ENCODE measurements around the gene GSG1L.

GSG1L gene

GRCh38 chr16:27851586-27851985, 211.9 kb downstream of the GSG1L start:
- peaks cover 0 to 9% of the 10 kb centered on the region in 2 donors for H3K4me1 ChIP-seq (ENCODE audit: control insufficient read depth in 2 of 2, insufficient read depth in 1 of 2, low read depth in 1 of 2, low read length in 2 of 2)
- no peak overlapping the region for H4K91ac ChIP-seq (ENCODE audit: low read depth, low read length, poor library complexity)
- no peak overlapping the region for H2AFZ ChIP-seq (ENCODE audit: low read length)
- WGBS, 2 donors (ENCODE audit: extremely low coverage in 2 of 2, insufficient read length in 2 of 2, insufficient replicate concordance in 1 of 2), result no CpG with 5 or more reads among the region's 9 CpGs
- H3K4me2 ChIP-seq (ENCODE audit: insufficient read depth, low read length, poor library complexity, severe bottlenecking), result no peak overlapping the region
- H3K4me3 ChIP-seq (ENCODE audit: low read length in 2 of 2), result no peak overlapping the region
- H4K8ac ChIP-seq (ENCODE audit: low read depth, low read length), result no peak overlapping the region
- H3K79me1 ChIP-seq (ENCODE audit: low read depth, low read length), result no peaks in the 10 kb centered on the region
- peak overlapping the region; percentile 27 for H3K9ac ChIP-seq (ENCODE audit: low read depth, low read length, poor library complexity)
- no peak overlapping the region for H3K4ac ChIP-seq (ENCODE audit: low read length)
- peak overlapping the region; percentile 45 for H2BK5ac ChIP-seq (ENCODE audit: low read length)
- H2BK15ac ChIP-seq (ENCODE audit: low read length), result no peak overlapping the region
- no peak overlapping the region for H3K14ac ChIP-seq (ENCODE audit: low read length)
- H2BK120ac ChIP-seq (ENCODE audit: low read depth, low read length), result no peak overlapping the region
- H3K9me3 ChIP-seq (replicated peaks in 1 of 2; ENCODE audit: control insufficient read depth in 2 of 2, insufficient read depth in 1 of 2, low read depth in 1 of 2, low read length in 2 of 2), result no peaks in the 10 kb centered on the region
- no peak overlapping the region for H2AK5ac ChIP-seq (ENCODE audit: low read depth, low read length)
- no peaks in the 10 kb centered on the region for H3K36me3 ChIP-seq (replicated peaks in 1 of 2; ENCODE audit: control insufficient read depth in 2 of 2, insufficient read depth in 2 of 2, low read length in 2 of 2)
- no peak overlapping the region for H2BK12ac ChIP-seq (ENCODE audit: low read length)
- peaks cover 0 to 17% (median 0%) of the 10 kb centered on the region in 3 experiments for H3K27me3 ChIP-seq (ENCODE audit: control insufficient read depth in 3 of 3, insufficient read depth in 3 of 3, low read depth in 1 of 3, low read length in 3 of 3)
- no peak overlapping the region for H3K27ac ChIP-seq (replicated peaks; ENCODE audit: low read length)
- no peak for DNase-seq (ENCODE audit: low spot score)
- no peak overlapping the region for H3K23ac ChIP-seq (ENCODE audit: low read depth, low read length, poor library complexity)
- peak overlapping the region; percentile 41 for H3K18ac ChIP-seq (ENCODE audit: low read length)

GRCh38 chr16:27849621-27850020, 213.9 kb downstream of the GSG1L start:
- Histone ChIP-seq H3K4me2 (ENCODE audit: insufficient read depth, low read length, poor library complexity, severe bottlenecking) (no peak overlapping the region), H3K9ac (ENCODE audit: low read depth, low read length, poor library complexity) (no peak overlapping the region), H3K79me1 (ENCODE audit: low read depth, low read length) (no peaks in the 10 kb centered on the region), H4K8ac (ENCODE audit: low read depth, low read length) (no peak overlapping the region), H3K14ac (ENCODE audit: low read length) (no peak overlapping the region), H2AK5ac (ENCODE audit: low read depth, low read length) (no peak overlapping the region), H2BK120ac (ENCODE audit: low read depth, low read length) (no peak overlapping the region), H3K9me3 (replicated peaks in 1 of 2; ENCODE audit: control insufficient read depth in 2 of 2, insufficient read depth in 1 of 2, low read depth in 1 of 2, low read length in 2 of 2) (no peaks in the 10 kb centered on the region), H3K18ac (ENCODE audit: low read length) (no peak overlapping the region), H3K4me3 (ENCODE audit: low read length in 2 of 2) (no peak overlapping the region), H3K4me1 (ENCODE audit: control insufficient read depth in 2 of 2, insufficient read depth in 1 of 2, low read depth in 1 of 2, low read length in 2 of 2) (peaks cover 6 to 11% of the 10 kb centered on the region in 2 donors), H2BK12ac (ENCODE audit: low read length) (no peak overlapping the region), H3K27me3 (ENCODE audit: control insufficient read depth in 3 of 3, insufficient read depth in 3 of 3, low read depth in 1 of 3, low read length in 3 of 3) (peaks cover 0 to 17% (median 0%) of the 10 kb centered on the region in 3 experiments), H2BK15ac (ENCODE audit: low read length) (no peak overlapping the region), H3K36me3 (replicated peaks in 1 of 2; ENCODE audit: control insufficient read depth in 2 of 2, insufficient read depth in 2 of 2, low read length in 2 of 2) (no peaks in the 10 kb centered on the region), H3K4ac (ENCODE audit: low read length) (no peak overlapping the region), H2BK5ac (ENCODE audit: low read length) (no peak overlapping the region), H3K23ac (ENCODE audit: low read depth, low read length, poor library complexity) (no peak overlapping the region), H4K91ac (ENCODE audit: low read depth, low read length, poor library complexity) (no peak overlapping the region), H3K27ac (replicated peaks; ENCODE audit: low read length) (no peak overlapping the region), H2AFZ (ENCODE audit: low read length) (no peak overlapping the region)
- WGBS, 2 donors (ENCODE audit: extremely low coverage in 2 of 2, insufficient read length in 2 of 2, insufficient replicate concordance in 1 of 2), result no CpG with 5 or more reads among the region's 3 CpGs
- no peak for DNase-seq (ENCODE audit: low spot score)

GRCh38 chr16:27847030-27847550, 216.4 kb downstream of the GSG1L start:
- H3K36me3 ChIP-seq (replicated peaks in 1 of 2; ENCODE audit: control insufficient read depth in 2 of 2, insufficient read depth in 2 of 2, low read length in 2 of 2), result no peaks in the 10 kb centered on the region

GRCh38 chr16:27844826-27845225, 218.7 kb downstream of the GSG1L start:
- no peak for DNase-seq (ENCODE audit: low spot score)
- no peaks in the 10 kb centered on the region for H3K9me3 ChIP-seq (replicated peaks in 1 of 2; ENCODE audit: control insufficient read depth in 2 of 2, insufficient read depth in 1 of 2, low read depth in 1 of 2, low read length in 2 of 2)
- no peak overlapping the region for H2BK120ac ChIP-seq (ENCODE audit: low read depth, low read length)
- H2BK15ac ChIP-seq (ENCODE audit: low read length), result peak overlapping the region; percentile 62
- peak overlapping the region; percentile 7 for H3K9ac ChIP-seq (ENCODE audit: low read depth, low read length, poor library complexity)
- peaks cover 0 to 2% (median 0%) of the 10 kb centered on the region in 3 experiments for H3K27me3 ChIP-seq (ENCODE audit: control insufficient read depth in 3 of 3, insufficient read depth in 3 of 3, low read depth in 1 of 3, low read length in 3 of 3)
- no peaks in the 10 kb centered on the region for H3K36me3 ChIP-seq (replicated peaks in 1 of 2; ENCODE audit: control insufficient read depth in 2 of 2, insufficient read depth in 2 of 2, low read length in 2 of 2)
- no peak overlapping the region for H3K27ac ChIP-seq (replicated peaks; ENCODE audit: low read length)
- no peak overlapping the region for H2BK5ac ChIP-seq (ENCODE audit: low read length)
- H3K4ac ChIP-seq (ENCODE audit: low read length), result no peak overlapping the region
- H3K23ac ChIP-seq (ENCODE audit: low read depth, low read length, poor library complexity), result no peak overlapping the region
- no peak overlapping the region for H3K14ac ChIP-seq (ENCODE audit: low read length)
- no peaks in the 10 kb centered on the region for H3K79me1 ChIP-seq (ENCODE audit: low read depth, low read length)
- no peak overlapping the region for H3K4me3 ChIP-seq (ENCODE audit: low read length in 2 of 2)
- no peak overlapping the region for H2AK5ac ChIP-seq (ENCODE audit: low read depth, low read length)
- H3K4me2 ChIP-seq (ENCODE audit: insufficient read depth, low read length, poor library complexity, severe bottlenecking), result no peak overlapping the region
- H4K8ac ChIP-seq (ENCODE audit: low read depth, low read length), result no peak overlapping the region
- H4K91ac ChIP-seq (ENCODE audit: low read depth, low read length, poor library complexity), result no peak overlapping the region
- peaks cover 2 to 6% of the 10 kb centered on the region in 2 donors for H3K4me1 ChIP-seq (ENCODE audit: control insufficient read depth in 2 of 2, insufficient read depth in 1 of 2, low read depth in 1 of 2, low read length in 2 of 2)
- no CpG with 5 or more reads among the region's 8 CpGs for WGBS, 2 donors (ENCODE audit: extremely low coverage in 2 of 2, insufficient read length in 2 of 2, insufficient replicate concordance in 1 of 2)
- H2BK12ac ChIP-seq (ENCODE audit: low read length), result no peak overlapping the region
- peak overlapping the region; percentile 82 for H2AFZ ChIP-seq (ENCODE audit: low read length)
- peak overlapping the region; percentile 88 for H3K18ac ChIP-seq (ENCODE audit: low read length)

More at GRCh38 chr16:27847030-27847550, 216.4 kb downstream of the GSG1L start:
- H3K27ac ChIP-seq (replicated peaks; ENCODE audit: low read length), result no peak overlapping the region
- H2AK5ac ChIP-seq (ENCODE audit: low read depth, low read length), result no peak overlapping the region
- no peak overlapping the region for H2BK15ac ChIP-seq (ENCODE audit: low read length)
- H3K27me3 ChIP-seq (ENCODE audit: control insufficient read depth in 3 of 3, insufficient read depth in 3 of 3, low read depth in 1 of 3, low read length in 3 of 3), result peaks cover 0 to 7% (median 0%) of the 10 kb centered on the region in 3 experiments
- H3K4me2 ChIP-seq (ENCODE audit: insufficient read depth, low read length, poor library complexity, severe bottlenecking), result no peak overlapping the region
- no peak overlapping the region for H4K91ac ChIP-seq (ENCODE audit: low read depth, low read length, poor library complexity)
- no peak overlapping the region for H3K9ac ChIP-seq (ENCODE audit: low read depth, low read length, poor library complexity)
- H3K4me3 ChIP-seq (ENCODE audit: low read length in 2 of 2), result no peak overlapping the region
- no peak overlapping the region for H2AFZ ChIP-seq (ENCODE audit: low read length)
- no peak overlapping the region for H4K8ac ChIP-seq (ENCODE audit: low read depth, low read length)
- no peak overlapping the region for H3K23ac ChIP-seq (ENCODE audit: low read depth, low read length, poor library complexity)
- no peak overlapping the region for H3K14ac ChIP-seq (ENCODE audit: low read length)
- H3K4ac ChIP-seq (ENCODE audit: low read length), result no peak overlapping the region
- H3K18ac ChIP-seq (ENCODE audit: low read length), result no peak overlapping the region
- H3K9me3 ChIP-seq (replicated peaks in 1 of 2; ENCODE audit: control insufficient read depth in 2 of 2, insufficient read depth in 1 of 2, low read depth in 1 of 2, low read length in 2 of 2), result no peaks in the 10 kb centered on the region
- no CpG with 5 or more reads among the region's 2 CpGs for WGBS, 2 donors (ENCODE audit: extremely low coverage in 2 of 2, insufficient read length in 2 of 2, insufficient replicate concordance in 1 of 2)
- no peak overlapping the region for H2BK5ac ChIP-seq (ENCODE audit: low read length)
- H2BK120ac ChIP-seq (ENCODE audit: low read depth, low read length), result no peak overlapping the region
- no peaks in the 10 kb centered on the region for H3K79me1 ChIP-seq (ENCODE audit: low read depth, low read length)
- H2BK12ac ChIP-seq (ENCODE audit: low read length), result no peak overlapping the region
- DNase-seq (ENCODE audit: low spot score), result no peak
- peaks cover 2 to 6% of the 10 kb centered on the region in 2 donors for H3K4me1 ChIP-seq (ENCODE audit: control insufficient read depth in 2 of 2, insufficient read depth in 1 of 2, low read depth in 1 of 2, low read length in 2 of 2)
